ENCODE measurements around the gene PLK1. TPM values are rescaled to one million over a fixed set of nuclear protein-coding genes. Genes with fewer than 3 reads are reported as not detected.

The PLK1 gene
- total RNA-seq (2022; extraction: Qiagen RNA extraction; ENCODE audit: low read depth), result 160 to 173 TPM (median 168 TPM) in 5 replicates

GRCh38 chr16:23678430-23679273 lies at the start of gene PLK1:
Gene PLK1, plus strand, starts transcription at chr16:23678889. Its CDS starts 44 bp downstream, at chr16:23678933.

GRCh38 chr16:23640931-23641765 lies 37.5 kb upstream of the PLK1 start, which contains the start of the genes DCTN5 and PALB2:
Gene DCTN5, plus strand, starts transcription at chr16:23641466. Its CDS starts 77 bp downstream, at chr16:23641543.
Gene PALB2, minus strand, starts transcription at chr16:23641310. Its CDS starts 153 bp downstream, at chr16:23641157.

DNA sequence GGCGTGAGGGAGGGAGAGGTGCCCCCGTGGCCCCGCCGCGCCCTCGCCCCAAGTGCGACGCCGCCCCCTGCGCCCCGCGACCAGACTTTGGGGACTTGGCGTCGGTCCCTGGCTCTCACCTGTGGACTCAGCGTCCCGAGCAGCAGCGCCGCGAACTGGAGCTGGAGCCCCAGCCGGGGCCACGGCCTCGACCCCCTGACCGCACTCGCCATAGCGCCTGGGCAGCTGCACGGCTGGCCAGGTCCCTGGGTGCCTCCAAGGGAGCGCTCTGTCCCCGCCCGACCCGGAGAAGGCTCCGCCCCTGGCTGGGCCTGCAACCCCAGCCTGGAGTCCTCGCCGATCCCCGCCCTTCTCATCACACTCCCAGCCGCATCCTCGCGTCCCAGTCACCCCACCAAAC lies 34.3 kb downstream of the PLK1 start, which contains the start of gene ERN2:
ERN2 (minus strand) TSS at position 247 of the 400 bp plus-strand sequence; CDS start at position 212, 35 bp downstream.

Other genes with a start within 250 kb of the PLK1 start
- gene COG7, start 225.7 kb upstream of the PLK1 start, total RNA-seq (2022; extraction: Qiagen RNA extraction; ENCODE audit: low read depth), result 13.5 to 18.3 TPM (median 16.7 TPM) in 5 replicates
- 20.7 to 31.0 TPM (median 27.5 TPM) in 5 replicates for gene GGA2, start 168.4 kb upstream of the PLK1 start, total RNA-seq (2022; extraction: Qiagen RNA extraction; ENCODE audit: low read depth)
- 19.3 to 37.0 TPM (median 30.6 TPM) in 5 replicates for gene EARS2, start 121.5 kb upstream of the PLK1 start, total RNA-seq (2022; extraction: Qiagen RNA extraction; ENCODE audit: low read depth)
- 32.6 to 69.2 TPM (median 54.2 TPM) in 5 replicates for gene UBFD1, start 121.2 kb upstream of the PLK1 start, total RNA-seq (2022; extraction: Qiagen RNA extraction; ENCODE audit: low read depth)
- 138 to 194 TPM (median 173 TPM) in 5 replicates for gene NDUFAB1, start 82.6 kb upstream of the PLK1 start, total RNA-seq (2022; extraction: Qiagen RNA extraction; ENCODE audit: low read depth)
- 9.6 to 13.3 TPM (median 10.5 TPM) in 5 replicates for gene PALB2, start 37.6 kb upstream of the PLK1 start, total RNA-seq (2022; extraction: Qiagen RNA extraction; ENCODE audit: low read depth)
- 68.4 to 82.1 TPM (median 72.7 TPM) in 5 replicates for gene DCTN5, start 37.4 kb upstream of the PLK1 start, total RNA-seq (2022; extraction: Qiagen RNA extraction; ENCODE audit: low read depth)
- gene ERN2, start 34.3 kb downstream of the PLK1 start, total RNA-seq (2022; extraction: Qiagen RNA extraction; ENCODE audit: low read depth), result 0.20 TPM in 1 of 5 replicates, not detected in the others
- gene CHP2, start 76.1 kb downstream of the PLK1 start, total RNA-seq (2022; extraction: Qiagen RNA extraction; ENCODE audit: low read depth), result not detected in 5 replicates
- gene PRKCB, start 157.1 kb downstream of the PLK1 start, total RNA-seq (2022; extraction: Qiagen RNA extraction; ENCODE audit: low read depth), result 0.20 to 0.41 TPM (median 0.25 TPM) in 5 replicates

Measured in A549 treated with ZK216348 at 1 μM for 4 hours (cell line).